AG04450 (cell line): ENCODE measurements around the gene TMEM72. TPM values are rescaled to one million over a fixed set of nuclear protein-coding genes. Genes with fewer than 3 reads are reported as not detected.

Source experiments
- CTCF ChIA-PET: fragments of 300-600, 350-600 bp; formaldehyde crosslinking; extraction: SDS; loops from one replicate; lab custom pipeline; 2022; ENCODE audit warnings: antibody characterized with exemption, inconsistent platforms; lab: Charles Lee
- POLR2A ChIA-PET: fragments of 350-600 bp; formaldehyde crosslinking; extraction: SDS; loops from one replicate; lab custom pipeline; 2021; ENCODE audit warnings: antibody characterized with exemption, inconsistent platforms; lab: Yijun Ruan, JAX
- DNase-seq: peaks from one replicate; pipeline ENCODE4 v3.0.0-alpha.2; 2011; ENCODE audit warnings: low read depth, low spot score
- H3K27ac ChIP-seq: one replicate; pipeline ENCODE4 v1.5.1; 2012; ENCODE audit warnings: low read depth, low read length, control low read depth
- H3K27me3 ChIP-seq: one replicate; pipeline ENCODE4 v1.6.0; 2012; ENCODE audit warnings: low read length; ENCODE audit not compliant: control insufficient read depth, insufficient read depth
- H3K4me3 ChIP-seq: 2 replicates; pipeline ENCODE4 v1.5.1; 2011; ENCODE audit warnings: mild to moderate bottlenecking, low read depth, low read length, control low read depth
- H3K9me3 ChIP-seq: 2 replicates; pipeline ENCODE4 v1.5.1; 2012; ENCODE audit warnings: low read length; ENCODE audit not compliant: control insufficient read depth, insufficient read depth
- CTCF ChIP-seq: IDR thresholded peaks from 2 replicates; pipeline ENCODE4 v1.5.1; 2011; ENCODE audit warnings: low read depth, low read length, control low read depth, inconsistent platforms
- polyA plus RNA-seq: library from polyadenylated mRNA; depleted of rRNA; stranded (reverse); fragments of >200 nt; gene quantifications from 2 replicates; pipeline ENCODE4 v1.2.3, GENCODE V29; 2011

Gene TMEM72
- polyA plus RNA-seq, 1 experiment = not detected

GRCh38 chr10:44908936-44909630, 2.1 kb upstream of the TMEM72 start:
- TF ChIP-seq CTCF = no peak
- ChIA-PET POLR2A (no interaction called here), CTCF (no interaction called here)
- H3K27ac ChIP-seq = no peak overlapping the region
- no peak overlapping the region for H3K4me3 ChIP-seq
- peaks cover 4% of the 10 kb centered on the region; the same call in 1 of the 2 replicates for H3K9me3 ChIP-seq
- DNase-seq = no peak
- peaks cover 44% of the 10 kb centered on the region for H3K27me3 ChIP-seq

GRCh38 chr10:44909910-44910309, 1.2 kb upstream of the TMEM72 start:
- no peak for DNase-seq
- Histone ChIP-seq H3K4me3 (no peak overlapping the region), H3K27ac (no peak overlapping the region), H3K9me3 (peaks cover 4% of the 10 kb centered on the region; the same call in 1 of the 2 replicates), H3K27me3 (peaks cover 39% of the 10 kb centered on the region)
- CTCF ChIA-PET = no interaction called here
- no peak for TF ChIP-seq CTCF
- POLR2A ChIA-PET = no interaction called here

- CTCF ChIA-PET = no interaction called here
Observed at GRCh38 chr10:44910602-44911001, 535 bp upstream of the TMEM72 start.

GRCh38 chr10:44911951-44912350, 814 bp downstream of the TMEM72 start:
- TF ChIP-seq CTCF = no peak
- Histone ChIP-seq H3K9me3 (no peaks in the 10 kb centered on the region; the same call in 1 of the 2 replicates), H3K27me3 (peaks cover 35% of the 10 kb centered on the region), H3K4me3 (no peak overlapping the region), H3K27ac (no peak overlapping the region)
- ChIA-PET CTCF (no interaction called here), POLR2A (no interaction called here)
- DNase-seq = no peak

More at GRCh38 chr10:44910602-44911001, 535 bp upstream of the TMEM72 start:
- Histone ChIP-seq H3K27ac (no peak overlapping the region), H3K9me3 (peaks cover under 1% of the 10 kb centered on the region; the same call in 1 of the 2 replicates), H3K4me3 (no peak overlapping the region), H3K27me3 (peaks cover 37% of the 10 kb centered on the region)
- no peak for TF ChIP-seq CTCF
- no peak for DNase-seq
- POLR2A ChIA-PET = interaction anchor here (0.6 kb wide), 1 partner anchor 53 kb away, joined by 4 read pairs; no protein-coding TSS in a partner anchor

- no peaks in the 10 kb centered on the region; the same call in 1 of the 2 replicates for H3K9me3 ChIP-seq
- CTCF ChIA-PET = interaction anchor here (1.2 kb wide), 1 partner anchor 19 kb away, joined by 4 read pairs; no protein-coding TSS in a partner anchor
- H3K4me3 ChIP-seq = no peak overlapping the region
- POLR2A ChIA-PET = no interaction called here
- H3K27ac ChIP-seq = no peak overlapping the region
- no peak for TF ChIP-seq CTCF
- H3K27me3 ChIP-seq = peaks cover 33% of the 10 kb centered on the region
- DNase-seq = no peak
Observed at GRCh38 chr10:44913350-44914081, 2.4 kb downstream of the TMEM72 start.
